PC-9 (cell line): ENCODE data around the gene CTNND2. TPM values are rescaled to one million over a fixed set of nuclear protein-coding genes. Genes with fewer than 3 reads are reported as not detected.

Source experiments
- BruUV-seq: library from RNA; stranded (reverse); fragments of 400-500 nt; replicated peaks from 2 replicates; lab custom pipeline; 2021; lab: Mats Ljungman, UMichigan
- CTCF ChIA-PET: fragments of 300-600 bp; sonication (Branson Sonifier 250); formaldehyde crosslinking; loops from one replicate; lab custom pipeline; 2022; ENCODE audit warnings: antibody characterized with exemption; lab: Charles Lee
- POLR2A ChIA-PET: fragments of 300-600 bp; sonication (Branson Sonifier 250); formaldehyde crosslinking; loops from one replicate; lab custom pipeline; 2022; ENCODE audit warnings: antibody characterized with exemption; ENCODE audit not compliant: unreplicated experiment; lab: Charles Lee
- DNase-seq, 2 experiments: peaks; one replicate each; pipeline versions ENCODE4 v3.0.0 to v3.0.0-alpha.2; 2015 to 2022; ENCODE audit warnings: mixed read lengths in 1 of 2
- H2AFZ ChIP-seq: fragments of 200-600 bp; sonication (generic); 2 replicates; pipeline ENCODE4 v1.8.1; 2017; ENCODE audit warnings: antibody characterized with exemption
- H3F3A ChIP-seq: fragments of 200-600 bp; sonication (generic); 2 replicates; pipeline ENCODE4 v1.8.1; 2017; ENCODE audit warnings: antibody characterized with exemption, mild to moderate bottlenecking, low read depth; ENCODE audit not compliant: insufficient read depth
- H3K27ac ChIP-seq: fragments of 200-600 bp; sonication (generic); 2 replicates; pipeline ENCODE4 v1.6.1; 2016; ENCODE audit warnings: mixed run types
- H3K27me3 ChIP-seq: fragments of 200-600 bp; sonication (generic); 2 replicates; pipeline ENCODE4 v1.6.1; 2016; ENCODE audit warnings: low read depth, mixed run types; ENCODE audit not compliant: insufficient read depth
- H3K36me3 ChIP-seq: fragments of 200-600 bp; sonication (generic); 2 replicates; pipeline ENCODE4 v1.6.1; 2016; ENCODE audit warnings: low read depth, mixed run types
- H3K4me1 ChIP-seq: fragments of 200-600 bp; sonication (generic); replicated peaks from 2 replicates; pipeline ENCODE4 v1.6.1; 2016; ENCODE audit warnings: mixed run types; ENCODE audit not compliant: insufficient read depth
- H3K4me2 ChIP-seq: fragments of 200-600 bp; sonication (generic); 2 replicates; pipeline ENCODE4 v1.6.1; 2017; ENCODE audit warnings: mixed run types
- H3K4me3 ChIP-seq: fragments of 200-600 bp; sonication (generic); 2 replicates; pipeline ENCODE4 v1.6.1; 2016; ENCODE audit warnings: mixed run types
- H3K79me2 ChIP-seq: fragments of 200-600 bp; sonication (generic); 2 replicates; pipeline ENCODE4 v1.6.1; 2017; ENCODE audit warnings: low read depth, mixed run types
- H3K9me2 ChIP-seq: fragments of 200-600 bp; sonication (generic); 2 replicates; pipeline ENCODE4 v1.8.1; 2017; ENCODE audit warnings: mild to moderate bottlenecking; ENCODE audit not compliant: insufficient read depth
- H3K9me3 ChIP-seq: fragments of 200-600 bp; sonication (generic); 2 replicates; pipeline ENCODE4 v1.8.1; 2016; ENCODE audit warnings: low read depth; ENCODE audit not compliant: insufficient read depth
- H4K20me1 ChIP-seq: fragments of 200-600 bp; sonication (generic); 2 replicates; pipeline ENCODE4 v1.8.1; 2017; ENCODE audit not compliant: insufficient read depth
- CTCF ChIP-seq: fragments of 200-600 bp; sonication (generic); conservative IDR thresholded peaks from 2 replicates; pipeline ENCODE4 v1.6.1; 2017; ENCODE audit warnings: mixed run types, antibody characterized with exemption, mild to moderate bottlenecking, moderate library complexity
- EZH2 ChIP-seq: fragments of 200-600 bp; sonication (generic); IDR thresholded peaks from 2 replicates; pipeline ENCODE4 v1.8.0; 2017; ENCODE audit warnings: antibody characterized with exemption, low read depth
- intact Hi-C: fragments of 100-400 bp; cut with micrococcal nuclease; formaldehyde crosslinking; loops from one replicate; pipeline ENCODE4 v1.10.0; 2022; ENCODE audit not compliant: unreplicated experiment
- total RNA-seq: library from RNA; stranded (reverse); gene quantifications from 2 replicates; pipeline ENCODE4 v1.2.3, GENCODE V29; 2021

The CTNND2 gene
- total RNA-seq, 1 experiment from 2014 or later: not detected

- Histone ChIP-seq H3K36me3 (no peaks in the 10 kb centered on the region), H3K27me3 (no peaks in the 10 kb centered on the region; the same call in 1 of the 2 replicates), H3K4me2 (no peak overlapping the region), H3K4me3 (no peak overlapping the region), H3K4me1 (no peaks in the 10 kb centered on the region), H3K27ac (no peak overlapping the region), H3K9me3 (no peaks in the 10 kb centered on the region), H4K20me1 (no peaks in the 10 kb centered on the region; the same call in 1 of the 2 replicates), H3K9me2 (no peaks in the 10 kb centered on the region), H3F3A (no peaks in the 10 kb centered on the region), H3K79me2 (no peaks in the 10 kb centered on the region), H2AFZ (no peak overlapping the region)
- DNase-seq: no peak
- no peak for TF ChIP-seq EZH2
- intact Hi-C loops: loop anchor here (5.0 kb wide), 1 partner anchor 1657 kb away; no protein-coding TSS in a partner anchor
- CTCF ChIA-PET: no interaction called here
- POLR2A ChIA-PET: no interaction called here
- no TSS peak for BruUV-seq
Observed at GRCh38 chr5:11790201-11790600, 114.0 kb downstream of the CTNND2 start.

GRCh38 chr5:11785771-11786352 lies 118.4 kb downstream of the CTNND2 start:
- Histone ChIP-seq H3F3A (no peaks in the 10 kb centered on the region), H3K9me2 (no peaks in the 10 kb centered on the region), H3K4me1 (no peaks in the 10 kb centered on the region), H3K27me3 (no peaks in the 10 kb centered on the region), H3K4me2 (no peak overlapping the region), H3K36me3 (no peaks in the 10 kb centered on the region), H3K4me3 (no peak overlapping the region), H2AFZ (no peak overlapping the region), H3K27ac (no peak overlapping the region), H3K9me3 (no peaks in the 10 kb centered on the region), H4K20me1 (no peaks in the 10 kb centered on the region; the same call in 1 of the 2 replicates), H3K79me2 (no peaks in the 10 kb centered on the region)
- intact Hi-C loops: no loop called here
- no TSS peak for BruUV-seq
- CTCF ChIA-PET: no interaction called here
- POLR2A ChIA-PET: no interaction called here
- DNase-seq: no peak
- TF ChIP-seq EZH2 (no peak), CTCF (no peak)

- ChIA-PET POLR2A (no interaction called here), CTCF (no interaction called here)
- no peaks in the 10 kb centered on the region for H3F3A ChIP-seq
- TF ChIP-seq EZH2: no peak
- no peak for TF ChIP-seq CTCF
- BruUV-seq: no TSS peak
- no peaks in the 10 kb centered on the region for H3K9me2 ChIP-seq
- intact Hi-C loops: no loop called here
- H3K9me3 ChIP-seq: no peaks in the 10 kb centered on the region
- H3K79me2 ChIP-seq: no peaks in the 10 kb centered on the region
- H4K20me1 ChIP-seq: no peaks in the 10 kb centered on the region; the same call in 1 of the 2 replicates
- DNase-seq: no peak
- peaks cover 5% of the 10 kb centered on the region; the same call in 1 of the 2 replicates for H3K27me3 ChIP-seq
- no peaks in the 10 kb centered on the region for H3K36me3 ChIP-seq
- no peak overlapping the region for H3K27ac ChIP-seq
- no peak overlapping the region for H3K4me2 ChIP-seq
- H3K4me1 ChIP-seq: no peaks in the 10 kb centered on the region
- H3K4me3 ChIP-seq: no peak overlapping the region
- H2AFZ ChIP-seq: no peak overlapping the region
Observed at GRCh38 chr5:11780641-11781345, 123.5 kb downstream of the CTNND2 start.
